Duodenal mucosa (tissue), 2 donors: ENCODE results near the gene PROCA1.

Experiments used
- H3K27ac ChIP-seq: one replicate; pipeline ENCODE4 v1.7.0; 2013; ENCODE audit warnings: low read depth, low read length
- H3K27me3 ChIP-seq, 2 donors: one replicate each; pipeline ENCODE4 v1.7.0; 2013; ENCODE audit warnings: low read length in 2 of 2, control low read depth in 1 of 2; ENCODE audit not compliant: insufficient read depth in 2 of 2, control insufficient read depth in 1 of 2
- H3K36me3 ChIP-seq, 2 donors: one replicate each; pipeline ENCODE4 v1.7.0; 2013; ENCODE audit warnings: low read length in 2 of 2, control low read depth in 1 of 2; ENCODE audit not compliant: insufficient read depth in 2 of 2, control insufficient read depth in 1 of 2
- H3K4me1 ChIP-seq, 2 donors: one replicate each; pipeline ENCODE4 v1.7.0; 2013; ENCODE audit warnings: low read length in 2 of 2, control low read depth in 1 of 2; ENCODE audit not compliant: insufficient read depth in 2 of 2, control insufficient read depth in 1 of 2
- H3K4me3 ChIP-seq, 2 donors: one replicate each; pipeline ENCODE4 v1.7.0; 2013; ENCODE audit warnings: low read length in 2 of 2, low read depth in 1 of 2
- H3K9ac ChIP-seq, 2 donors: one replicate each; pipeline ENCODE4 v1.7.0; 2013; ENCODE audit warnings: low read length in 2 of 2, low read depth in 1 of 2
- H3K9me3 ChIP-seq, 2 donors: one replicate each; pipeline ENCODE4 v1.7.0; 2013; ENCODE audit warnings: low read length in 2 of 2, control low read depth in 1 of 2; ENCODE audit not compliant: control insufficient read depth in 1 of 2

Gene PROCA1

DNA sequence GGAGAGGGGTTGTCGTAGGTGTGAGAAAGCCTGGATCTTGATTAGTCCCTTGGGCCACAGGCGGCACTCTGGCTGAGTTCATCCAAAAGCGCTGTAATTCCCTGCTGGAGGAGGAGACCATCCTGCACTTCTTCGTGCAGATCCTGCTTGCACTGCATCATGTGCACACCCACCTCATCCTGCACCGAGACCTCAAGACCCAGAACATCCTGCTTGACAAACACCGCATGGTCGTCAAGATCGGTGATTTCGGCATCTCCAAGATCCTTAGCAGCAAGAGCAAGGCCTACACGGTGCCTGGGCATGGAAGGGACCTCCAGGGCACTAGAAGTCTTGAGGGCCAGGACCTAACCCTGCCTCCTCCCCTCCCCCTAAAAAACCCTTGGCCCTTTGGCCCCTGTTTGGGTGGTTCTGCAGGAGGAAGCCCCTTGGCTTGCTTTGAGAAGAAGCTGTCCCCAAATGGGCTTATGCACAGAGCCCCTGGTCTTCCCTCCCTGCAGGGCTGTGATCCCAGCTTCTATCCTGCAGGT, 23.1 kb upstream of the PROCA1 start:
- H3K36me3 ChIP-seq: peaks cover 0 to 4% of the 10 kb centered on the region in 2 donors
- no peak overlapping the region for H3K27ac ChIP-seq
- no peaks in the 10 kb centered on the region for H3K27me3 ChIP-seq

DNA sequence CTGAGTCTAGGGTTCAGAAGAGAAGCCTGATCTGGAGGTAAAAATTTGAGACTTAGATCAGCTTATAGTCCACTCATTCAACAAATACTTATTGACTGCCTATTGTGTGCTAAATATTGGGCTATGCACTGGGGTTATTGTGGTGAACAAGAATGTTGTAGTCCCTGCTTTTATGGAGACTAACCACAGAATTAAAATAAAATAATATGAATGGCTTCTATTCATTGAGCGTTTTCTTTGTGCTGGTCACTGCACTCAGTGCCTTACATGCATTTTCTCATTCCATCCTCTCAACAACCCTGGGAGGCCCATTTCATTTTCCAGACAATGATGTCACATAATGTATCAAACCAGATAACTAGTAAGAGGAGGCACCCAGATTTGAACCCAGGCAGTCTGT, 21.7 kb upstream of the PROCA1 start:
- H3K27ac ChIP-seq: no peak overlapping the region
- peaks cover 0 to 4% of the 10 kb centered on the region in 2 donors for H3K36me3 ChIP-seq
- H3K4me1 ChIP-seq: peaks cover 13 to 18% of the 10 kb centered on the region in 2 donors
- no peak overlapping the region for H3K4me3 ChIP-seq
- H3K9me3 ChIP-seq: no peaks in the 10 kb centered on the region
- no peak overlapping the region for H3K9ac ChIP-seq
- H3K27me3 ChIP-seq: no peaks in the 10 kb centered on the region

More for the DNA sequence above, 23.1 kb upstream of the PROCA1 start:
- H3K4me3 ChIP-seq: no peak overlapping the region
- H3K9ac ChIP-seq: no peak overlapping the region
- no peaks in the 10 kb centered on the region for H3K9me3 ChIP-seq
- peaks cover 12 to 13% of the 10 kb centered on the region in 2 donors for H3K4me1 ChIP-seq

DNA sequence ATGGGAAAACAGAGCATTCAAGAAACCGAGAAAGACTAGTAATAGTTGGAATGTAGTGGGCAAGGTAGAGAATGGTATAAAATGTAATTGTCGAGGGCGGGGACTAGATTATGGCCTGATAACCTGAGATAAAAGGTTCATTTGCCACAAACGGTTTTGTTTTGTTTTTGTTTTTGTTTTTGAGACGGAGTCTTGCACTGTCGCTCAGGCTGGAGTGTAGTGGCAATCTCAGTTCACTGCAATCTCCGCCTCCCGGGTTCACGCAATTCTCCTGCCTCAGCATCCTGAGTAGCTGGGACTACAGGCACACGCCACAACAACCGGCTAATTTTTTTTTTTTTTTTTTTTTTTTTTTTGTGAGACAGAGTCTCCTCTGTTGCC, 18.3 kb upstream of the PROCA1 start:
- peaks cover 0 to 5% of the 10 kb centered on the region in 2 donors for H3K36me3 ChIP-seq
- no peak overlapping the region for H3K9ac ChIP-seq
- peaks cover 20 to 33% of the 10 kb centered on the region in 2 donors for H3K4me1 ChIP-seq
- H3K27me3 ChIP-seq: no peaks in the 10 kb centered on the region
- H3K4me3 ChIP-seq: no peak overlapping the region
- H3K27ac ChIP-seq: no peak overlapping the region
- H3K9me3 ChIP-seq: no peaks in the 10 kb centered on the region

DNA sequence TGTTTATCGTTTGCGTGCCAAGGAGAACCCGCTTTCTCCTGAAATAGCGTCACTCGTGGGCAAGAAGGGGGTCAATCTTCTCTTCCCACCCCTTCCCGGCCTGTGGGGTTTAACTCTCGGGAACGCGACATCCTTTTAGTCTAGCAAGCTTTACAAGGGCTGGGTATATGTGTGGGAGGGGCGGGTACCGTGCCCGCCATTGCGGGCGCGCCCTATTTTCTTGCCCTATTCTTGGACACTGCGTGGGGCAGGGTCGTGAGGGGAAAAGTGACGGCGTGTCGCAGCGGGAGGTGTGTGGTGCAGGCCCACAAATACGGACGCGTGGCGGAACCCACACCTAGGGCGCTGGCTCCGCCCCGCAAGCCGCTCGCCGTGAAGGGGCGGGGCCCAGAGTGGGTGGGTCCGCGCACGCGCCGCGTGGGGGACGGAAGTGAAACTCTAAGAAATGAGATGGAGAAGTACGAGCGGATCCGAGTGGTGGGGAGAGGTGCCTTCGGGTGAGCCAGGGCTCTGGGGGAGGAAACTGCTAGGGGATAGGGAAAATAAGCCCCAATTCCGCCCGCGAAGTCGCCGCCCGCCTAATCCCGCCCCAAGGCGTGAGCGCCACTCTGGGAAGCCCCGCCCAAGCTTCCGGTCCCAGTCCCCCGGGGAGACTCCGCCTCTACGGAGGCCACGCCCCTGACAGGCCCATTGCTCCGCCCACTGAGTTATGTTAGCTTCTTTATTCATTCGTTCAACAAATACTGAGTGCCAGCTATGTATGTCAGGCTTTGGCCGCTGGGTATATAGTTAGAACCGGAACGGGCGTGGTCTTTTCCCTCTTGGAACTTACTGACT, 16.9 kb upstream of the PROCA1 start, which contains the start of gene NEK8:
Gene NEK8, plus strand, starts transcription at position 425 of the 837 bp plus-strand sequence. Its CDS starts 26 bp downstream, at position 451.
- H3K9me3 ChIP-seq: no peaks in the 10 kb centered on the region
- peak within 1 kb of the TSS; percentile 86 to 93 for H3K4me3 ChIP-seq
- H3K4me1 ChIP-seq: peaks cover 21 to 35% of the 10 kb centered on the region in 2 donors
- H3K27me3 ChIP-seq: no peaks in the 10 kb centered on the region
- H3K36me3 ChIP-seq: peaks cover 7 to 14% of the 10 kb centered on the region in 2 donors
- H3K27ac ChIP-seq: peak within 1 kb of the TSS; percentile 95
- peak within 1 kb of the TSS; percentile 88 to 93 for H3K9ac ChIP-seq

DNA sequence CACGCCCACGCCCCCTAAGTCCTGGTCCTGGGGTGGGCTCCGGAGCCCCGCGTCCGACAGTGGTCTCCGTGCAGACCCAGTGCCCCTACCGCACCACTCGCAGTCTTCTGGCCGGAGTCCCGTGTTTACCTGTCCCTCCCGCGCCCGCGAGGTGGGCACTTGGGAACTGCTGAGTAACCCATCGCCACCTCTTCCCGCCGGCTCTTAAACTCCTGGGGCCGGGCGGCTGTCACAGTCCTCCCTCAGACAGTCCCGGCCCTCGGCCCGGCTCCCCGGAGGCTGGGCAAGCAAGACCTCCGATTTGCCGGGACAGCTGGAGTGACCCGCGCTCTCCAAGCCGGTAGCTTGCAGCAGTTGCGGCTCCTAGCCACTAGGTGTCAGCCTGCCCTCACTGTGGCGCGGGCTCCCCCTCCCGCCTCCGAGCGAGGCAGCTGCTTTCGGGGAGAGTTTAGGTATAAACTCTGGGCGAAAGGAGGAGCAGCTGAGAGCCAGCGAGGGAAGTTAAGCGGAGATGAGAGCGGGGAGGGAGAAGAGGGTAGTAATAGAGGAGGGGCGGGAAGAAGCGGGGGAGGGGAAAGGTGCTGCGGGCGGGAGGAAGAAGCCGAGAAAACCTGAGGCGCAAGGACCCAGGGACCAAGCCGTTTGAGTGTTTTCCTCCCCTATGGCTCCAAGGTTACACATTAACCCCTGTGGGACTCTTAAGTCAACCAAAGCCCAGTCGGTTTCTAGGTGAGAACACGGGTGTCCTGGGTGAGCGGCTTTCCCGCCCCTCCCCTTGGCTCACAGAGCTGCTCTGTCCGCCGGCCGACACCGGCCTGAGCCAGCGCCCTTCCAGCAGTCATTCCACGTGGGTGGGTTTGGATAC, 15.2 kb upstream of the PROCA1 start:
- H3K9me3 ChIP-seq: no peaks in the 10 kb centered on the region
- no peaks in the 10 kb centered on the region for H3K27me3 ChIP-seq
- peaks cover 29 to 50% of the 10 kb centered on the region in 2 donors for H3K4me1 ChIP-seq
- H3K4me3 ChIP-seq: peak overlapping the region; percentile 86 to 93
- peaks cover 13 to 29% of the 10 kb centered on the region in 2 donors for H3K36me3 ChIP-seq
- H3K27ac ChIP-seq: peak overlapping the region; percentile 20
- H3K9ac ChIP-seq: peak overlapping the region; percentile 62 to 70

DNA sequence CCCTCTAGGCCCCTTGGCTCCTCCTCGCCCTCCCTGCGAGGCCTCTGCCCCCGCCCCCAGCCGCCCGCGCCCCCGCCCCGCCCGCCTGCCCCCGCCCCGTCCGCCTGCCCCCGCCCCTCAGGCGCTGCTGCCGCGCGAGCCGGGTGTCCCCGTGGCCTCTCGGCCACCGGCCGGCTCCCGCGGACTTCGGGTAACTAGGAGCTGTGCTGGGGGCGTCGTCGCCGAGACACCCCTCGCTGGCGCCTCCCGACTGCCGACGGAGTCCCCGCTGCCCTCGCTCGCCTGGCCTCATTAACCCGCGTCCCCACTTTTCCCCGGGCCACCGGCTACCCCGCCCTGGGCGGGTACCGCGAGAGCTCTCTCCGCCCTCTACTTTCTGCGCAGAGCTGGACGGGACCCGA, 14.5 kb upstream of the PROCA1 start, which contains the start of gene TLCD1:
Gene TLCD1, minus strand, starts transcription at position 8 of the 401 bp plus-strand sequence. CDS start 136 bp downstream, outside the sequence.
- Histone ChIP-seq H3K27me3 (no peaks in the 10 kb centered on the region), H3K9me3 (no peaks in the 10 kb centered on the region), H3K9ac (peak within 1 kb of the TSS; percentile 62 to 76), H3K36me3 (peaks cover 13 to 32% of the 10 kb centered on the region in 2 donors), H3K27ac (peak within 1 kb of the TSS; percentile 20), H3K4me1 (peaks cover 35 to 56% of the 10 kb centered on the region in 2 donors), H3K4me3 (peak within 1 kb of the TSS; percentile 86 to 93)

DNA sequence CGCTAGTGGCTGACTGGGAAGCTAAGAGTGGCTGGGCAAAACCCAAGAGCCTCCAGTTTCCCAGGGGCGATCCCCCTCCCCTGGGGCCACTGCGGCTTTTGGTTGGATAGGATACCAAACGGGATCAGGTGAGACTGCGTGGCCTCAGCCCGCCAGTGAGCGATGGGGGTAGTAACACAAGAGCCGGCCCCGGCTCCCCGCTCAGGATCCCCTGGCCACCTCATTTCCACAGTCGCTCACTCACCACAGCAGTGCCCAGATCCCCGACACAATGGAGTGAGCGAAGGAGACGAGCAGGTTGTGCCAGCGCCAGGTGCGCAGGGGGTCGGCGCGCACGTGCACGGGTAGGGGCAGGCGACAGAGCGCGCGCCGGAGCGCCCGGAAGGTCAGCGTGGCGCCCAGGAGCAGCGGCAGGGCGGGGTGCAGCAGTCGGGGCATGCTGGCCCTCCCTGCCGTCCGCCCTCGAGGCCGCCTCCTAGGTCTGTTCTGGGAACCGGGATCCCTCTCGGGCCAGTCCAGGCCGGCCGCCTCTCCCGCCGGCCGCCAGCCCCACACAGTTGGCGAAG, 14.1 kb upstream of the PROCA1 start:
- H3K4me3 ChIP-seq: peak overlapping the region; percentile 70 to 79
- H3K36me3 ChIP-seq: peaks cover 13 to 32% of the 10 kb centered on the region in 2 donors
- peak overlapping the region; percentile 53 to 76 for H3K9ac ChIP-seq
- H3K27ac ChIP-seq: no peak overlapping the region
- no peaks in the 10 kb centered on the region for H3K9me3 ChIP-seq
- peaks cover 38 to 61% of the 10 kb centered on the region in 2 donors for H3K4me1 ChIP-seq
- H3K27me3 ChIP-seq: no peaks in the 10 kb centered on the region

DNA sequence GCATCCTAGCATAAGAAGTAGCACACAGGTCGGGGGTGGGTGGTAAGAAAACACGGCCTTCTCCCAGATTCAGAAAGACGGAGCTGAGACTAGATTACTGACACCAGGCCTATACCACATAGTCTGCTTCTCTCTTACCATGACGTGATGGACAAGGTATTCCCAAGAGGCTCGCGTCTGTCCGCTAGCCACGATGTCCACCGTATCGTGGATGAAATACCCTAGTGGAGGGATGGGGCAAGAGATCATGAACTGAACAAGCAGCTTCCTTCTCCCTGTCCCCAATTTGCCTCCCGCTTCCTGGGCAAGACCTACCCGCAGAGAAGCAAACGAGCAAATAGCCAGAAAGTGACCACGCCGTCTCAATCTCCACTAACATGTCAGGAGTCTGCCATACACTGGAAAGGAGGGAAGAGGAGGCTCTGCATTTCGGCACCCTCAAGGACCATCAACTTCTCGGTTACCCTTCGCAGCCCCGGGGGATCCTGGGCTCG, 13.5 kb upstream of the PROCA1 start:
- H3K4me1 ChIP-seq: peaks cover 38 to 66% of the 10 kb centered on the region in 2 donors
- H3K36me3 ChIP-seq: peaks cover 13 to 32% of the 10 kb centered on the region in 2 donors
- H3K4me3 ChIP-seq: peak overlapping the region; percentile 70 to 79
- H3K27me3 ChIP-seq: no peaks in the 10 kb centered on the region
- H3K9me3 ChIP-seq: no peaks in the 10 kb centered on the region
- peak overlapping the region; percentile 53 to 76 for H3K9ac ChIP-seq
- H3K27ac ChIP-seq: no peak overlapping the region

DNA sequence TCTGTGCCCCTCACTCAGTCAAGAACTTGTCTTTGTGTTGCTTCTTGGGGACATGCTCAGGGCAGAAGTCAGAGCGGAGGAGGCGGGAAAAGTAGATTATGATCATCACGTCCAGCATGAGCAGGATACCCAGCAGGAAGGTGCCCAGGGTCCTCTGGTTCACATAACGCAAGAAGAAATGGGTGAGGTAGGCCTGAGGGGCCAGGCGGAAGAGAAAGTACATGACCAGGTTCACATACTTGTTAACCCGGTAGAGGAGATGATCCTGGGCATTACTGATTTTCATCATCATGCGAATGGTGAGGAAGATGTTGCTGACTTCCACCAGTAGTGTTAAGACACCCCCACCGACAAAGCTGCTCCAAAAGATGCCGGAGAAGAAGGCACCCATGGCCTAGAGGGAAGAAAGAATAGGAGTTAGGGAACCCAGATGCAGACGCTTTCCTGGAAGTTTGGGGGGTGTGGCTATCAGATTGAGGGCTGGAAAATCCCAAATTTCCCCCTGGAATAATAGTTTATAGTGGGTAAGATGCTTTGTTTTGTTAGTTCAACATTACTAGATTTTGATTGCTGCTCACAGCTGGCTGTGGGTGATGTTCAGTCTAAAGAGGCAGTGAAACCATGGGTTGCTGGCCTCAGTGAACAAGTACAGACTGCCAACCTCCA, 12.9 kb upstream of the PROCA1 start:
- peak overlapping the region in 1 of 2 donors; percentile 79 for H3K4me3 ChIP-seq
- H3K4me1 ChIP-seq: peaks cover 35 to 63% of the 10 kb centered on the region in 2 donors
- H3K9me3 ChIP-seq: no peaks in the 10 kb centered on the region
- no peak overlapping the region for H3K27ac ChIP-seq
- H3K9ac ChIP-seq: peak overlapping the region in 1 of 2 donors; percentile 76
- H3K27me3 ChIP-seq: no peaks in the 10 kb centered on the region
- H3K36me3 ChIP-seq: peaks cover 13 to 32% of the 10 kb centered on the region in 2 donors
